HL-60/S4 treated with retinoic acid at 250 ng/mL for 4 days and 3 days (cell line): ENCODE results near the gene LTBP4.

Experiments
- in situ Hi-C: fragments of 300-500 bp; cut with MboI; formaldehyde crosslinking; loops from 2 replicates; pipeline ENCODE4 v1.7.0; 2022; ENCODE audit warnings: low sequenced_read_pairs

The LTBP4 gene

GRCh38 chr19:40596608-40597328, 4.4 kb upstream of the LTBP4 start:
- in situ Hi-C loops: no loop called here

DNA sequence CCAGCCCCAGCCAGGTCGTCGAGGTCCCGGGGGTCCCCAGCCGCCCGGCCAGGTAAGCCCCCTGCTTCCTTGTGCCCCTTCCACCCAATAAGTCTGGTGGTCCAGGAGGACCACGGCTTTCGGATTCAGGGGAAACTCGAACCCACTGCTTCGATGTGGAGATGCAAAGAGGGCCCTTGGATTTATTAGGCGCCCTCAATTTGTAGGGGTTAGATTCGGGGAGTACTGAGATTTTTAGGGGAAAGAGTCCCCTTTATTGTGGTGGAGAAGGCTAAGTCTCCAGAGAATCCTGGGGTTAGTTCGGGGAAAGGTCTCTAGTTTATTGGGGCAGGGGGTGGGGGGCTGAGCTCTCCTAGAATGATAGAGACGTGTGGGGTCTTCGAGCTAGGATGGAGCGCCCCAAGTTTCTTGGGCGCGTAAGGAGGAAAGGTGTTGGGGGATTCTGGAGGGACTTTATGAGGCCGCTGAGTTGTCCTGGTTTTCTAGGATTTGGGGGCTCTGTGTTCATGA, 3.8 kb upstream of the LTBP4 start:
- in situ Hi-C loops: no loop called here

DNA sequence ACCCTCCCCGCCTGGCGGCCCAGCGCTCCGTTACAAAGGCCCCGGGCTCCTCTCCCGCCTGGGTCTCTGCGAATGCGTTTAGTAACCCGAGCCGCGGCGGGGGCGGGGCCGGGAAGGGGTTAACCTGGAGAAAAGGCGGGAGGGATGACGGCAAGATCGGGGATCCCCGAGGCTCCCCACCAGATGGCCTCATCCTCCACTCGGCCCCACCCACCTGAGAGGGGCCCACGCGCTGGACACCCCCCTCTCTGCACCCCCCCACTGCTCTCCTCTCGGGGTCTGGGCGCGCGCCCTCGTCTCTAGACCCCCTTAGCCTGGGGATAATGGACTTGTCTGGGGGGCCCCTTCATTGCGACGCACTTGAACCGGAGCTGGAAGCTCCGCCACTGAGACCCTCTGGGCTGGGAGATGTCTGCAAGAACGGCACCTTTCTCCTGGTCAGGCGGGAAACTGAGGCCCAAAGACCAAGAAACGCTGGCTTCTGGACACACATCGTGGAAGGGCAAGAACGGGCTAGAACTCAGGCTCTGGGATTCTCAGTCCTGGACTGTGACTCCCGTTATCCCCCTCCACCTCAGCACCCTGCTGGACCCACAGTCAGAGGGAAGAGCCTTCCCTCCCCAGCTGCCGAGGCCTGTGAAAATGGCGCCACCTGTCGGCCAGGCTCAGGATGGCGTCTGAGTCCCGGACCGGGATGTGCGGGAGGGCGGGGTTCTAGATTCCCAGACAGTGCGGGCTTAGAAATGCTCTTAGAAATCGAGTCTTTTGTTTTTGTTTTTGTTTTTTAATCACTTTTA, 2.9 kb upstream of the LTBP4 start:
- in situ Hi-C loops: no loop called here

GRCh38 chr19:40598918-40599307, 2.3 kb upstream of the LTBP4 start:
- in situ Hi-C loops: no loop called here

- in situ Hi-C loops: no loop called here
Measured at GRCh38 chr19:40599331-40599901, 1.8 kb upstream of the LTBP4 start.

- in situ Hi-C loops: no loop called here
Measured at GRCh38 chr19:40599902-40600569, 1.1 kb upstream of the LTBP4 start.

DNA sequence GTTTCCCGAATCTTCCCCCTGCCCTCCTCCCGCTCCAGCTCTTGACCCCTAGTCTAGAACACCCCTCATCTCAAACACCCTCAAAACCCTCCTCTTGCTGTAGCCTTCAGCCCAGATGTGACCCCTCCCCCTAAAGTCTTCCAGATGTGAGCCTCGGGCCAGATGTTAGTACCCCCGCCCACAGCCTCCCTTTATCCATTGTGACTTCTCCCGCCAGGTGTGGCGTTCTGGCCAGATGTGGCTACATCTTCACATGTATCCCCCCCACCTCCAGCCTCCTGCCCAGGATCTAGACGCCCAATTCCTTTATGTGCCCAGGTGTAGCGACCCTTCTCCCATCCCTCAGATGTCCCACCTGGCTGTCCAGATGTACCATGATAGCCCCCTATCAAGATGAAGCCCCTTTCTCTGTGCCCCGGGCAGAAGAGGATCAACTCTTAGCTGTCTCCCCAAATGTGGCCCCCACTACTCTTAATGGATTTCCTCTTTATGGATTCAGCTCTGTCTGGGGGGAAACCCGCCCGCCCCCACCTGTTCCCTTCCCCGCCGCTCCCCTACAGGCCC, 517 bp upstream of the LTBP4 start:
- in situ Hi-C loops: no loop called here

DNA sequence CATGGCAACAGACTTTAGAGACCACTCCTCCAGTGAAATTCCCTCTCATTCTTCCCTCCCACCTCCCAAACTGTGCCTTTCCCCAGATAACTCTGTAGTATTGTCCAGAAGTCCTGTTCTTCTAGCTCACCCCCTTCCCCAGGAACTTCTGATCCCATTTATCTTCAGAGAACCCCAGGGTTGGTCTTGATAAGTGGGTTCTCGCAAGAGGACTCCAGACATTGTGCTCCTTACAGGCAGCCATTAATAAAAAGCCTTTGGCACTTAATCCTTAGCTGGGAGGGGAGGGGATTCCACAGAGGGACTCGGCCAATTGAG, 1.9 kb downstream of the LTBP4 start:
- in situ Hi-C loops: no loop called here

- in situ Hi-C loops: no loop called here
Measured at GRCh38 chr19:40603389-40604170, 2.4 kb downstream of the LTBP4 start.

DNA sequence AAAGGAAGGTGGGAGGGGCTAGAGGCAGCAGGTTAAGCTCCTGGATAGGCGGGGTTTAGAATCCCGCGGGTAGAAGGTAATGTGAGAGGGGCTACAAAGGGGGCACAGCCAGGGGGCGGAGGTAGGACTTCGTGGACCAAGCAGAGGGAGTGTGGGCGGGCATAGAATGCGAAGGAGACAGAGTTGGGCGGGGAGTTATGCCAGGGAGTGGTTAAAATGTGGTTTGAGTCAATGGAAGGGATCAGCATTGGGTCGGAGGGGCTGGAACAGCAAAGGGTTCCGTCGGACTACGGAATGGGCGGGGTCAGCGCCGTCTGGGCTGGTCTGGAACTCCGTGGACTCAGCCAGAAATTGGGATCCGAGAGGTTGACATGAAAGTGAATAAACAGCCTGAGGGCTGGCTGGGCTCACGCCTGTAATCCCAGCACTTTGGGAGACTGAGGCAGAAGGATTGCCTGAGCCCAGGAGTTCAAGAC, 3.0 kb downstream of the LTBP4 start:
- in situ Hi-C loops: no loop called here

DNA sequence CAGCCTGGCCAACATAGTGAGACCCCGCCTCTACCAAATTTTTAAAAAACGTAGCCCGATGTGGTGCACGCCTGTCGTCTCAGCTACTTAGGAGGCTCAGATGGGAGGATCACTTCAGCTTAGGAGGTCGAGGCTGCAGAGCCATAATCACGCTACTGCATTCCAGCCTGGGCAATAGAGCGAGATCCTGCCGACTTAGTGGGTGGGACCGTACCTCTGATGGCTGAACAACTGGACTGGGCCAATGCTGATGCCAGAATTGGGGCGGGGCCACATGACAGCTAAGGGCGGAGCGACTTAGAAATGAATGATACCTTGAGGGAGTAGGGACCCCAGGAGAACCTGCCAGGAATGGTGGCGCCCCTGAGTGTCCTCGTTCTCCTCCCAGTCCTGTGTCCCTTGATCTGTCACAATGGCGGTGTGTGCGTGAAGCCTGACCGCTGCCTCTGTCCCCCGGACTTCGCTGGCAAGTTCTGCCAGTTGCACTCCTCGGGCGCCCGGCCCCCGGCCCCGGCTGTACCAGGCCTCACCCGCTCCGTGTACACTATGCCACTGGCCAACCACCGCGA, 3.6 kb downstream of the LTBP4 start:
- in situ Hi-C loops: no loop called here

GRCh38 chr19:40605216-40605971, 4.2 kb downstream of the LTBP4 start:
- in situ Hi-C loops: no loop called here

DNA sequence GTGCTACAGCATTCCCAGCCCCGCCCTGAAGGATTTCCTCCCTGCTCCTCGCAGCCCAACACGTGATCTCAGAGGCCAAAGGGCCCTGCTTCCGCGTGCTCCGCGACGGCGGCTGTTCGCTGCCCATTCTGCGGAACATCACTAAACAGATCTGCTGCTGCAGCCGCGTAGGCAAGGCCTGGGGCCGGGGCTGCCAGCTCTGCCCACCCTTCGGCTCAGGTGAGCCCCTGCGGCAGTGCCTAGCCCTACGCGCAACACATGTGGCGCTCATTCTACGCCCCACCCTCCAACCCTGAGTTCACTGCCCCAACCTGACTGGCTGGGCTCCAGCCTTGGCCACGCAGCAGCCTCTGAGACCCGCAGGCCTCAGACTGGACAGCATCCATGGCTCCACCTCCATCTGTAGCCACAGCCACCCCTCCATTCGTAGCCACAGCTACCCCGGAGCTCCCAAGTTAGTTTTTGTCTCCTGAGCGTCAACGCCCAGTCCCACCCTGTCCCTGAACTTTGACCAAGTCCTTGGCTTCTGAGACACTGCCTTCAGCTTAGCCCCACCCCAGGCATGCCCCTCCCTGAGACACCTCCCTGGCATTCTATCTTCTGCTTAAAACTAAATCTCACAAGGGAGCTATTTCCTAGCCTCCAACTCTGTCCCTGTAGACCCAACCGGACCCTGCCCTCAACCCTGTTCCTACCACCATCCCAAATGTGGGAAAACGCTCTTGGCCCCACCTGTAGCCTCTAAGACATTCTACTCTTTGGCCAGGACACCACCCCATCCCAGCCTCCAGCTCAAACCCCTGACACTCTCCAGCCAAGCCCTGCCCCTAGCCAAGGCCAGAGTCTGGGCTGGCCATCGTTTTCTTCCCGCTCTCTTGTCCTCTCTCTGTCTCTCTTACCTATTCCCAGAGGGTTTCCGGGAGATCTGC, 6.4 kb downstream of the LTBP4 start:
- in situ Hi-C loops: no loop called here

DNA sequence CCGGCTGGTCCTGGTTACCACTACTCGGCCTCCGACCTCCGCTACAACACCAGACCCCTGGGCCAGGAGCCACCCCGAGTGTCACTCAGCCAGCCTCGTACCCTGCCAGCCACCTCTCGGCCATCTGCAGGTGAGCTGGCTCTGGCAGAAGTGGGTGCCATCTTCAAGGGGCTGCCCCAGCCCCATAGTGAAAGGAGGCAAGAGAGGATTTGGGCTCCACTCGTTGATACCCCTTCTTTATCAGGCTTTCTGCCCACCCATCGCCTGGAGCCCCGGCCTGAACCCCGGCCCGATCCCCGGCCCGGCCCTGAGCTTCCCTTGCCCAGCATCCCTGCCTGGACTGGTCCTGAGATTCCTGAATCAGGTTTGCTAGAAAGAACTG, 7.1 kb downstream of the LTBP4 start:
- in situ Hi-C loops: no loop called here

GRCh38 chr19:40608957-40609356, 7.8 kb downstream of the LTBP4 start:
- in situ Hi-C loops: no loop called here

- in situ Hi-C loops: no loop called here
Measured at GRCh38 chr19:40609561-40610395, 8.6 kb downstream of the LTBP4 start.

GRCh38 chr19:40610396-40611064, 9.4 kb downstream of the LTBP4 start:
- in situ Hi-C loops: no loop called here
